Natural killer cell (primary cell): ENCODE data around the gene OLA1. TPM values are rescaled to one million over a fixed set of nuclear protein-coding genes. Genes with fewer than 3 reads are reported as not detected.

Experiments used
- ATAC-seq, 3 donors: fragments of 150-1000 bp in 2 of 3; fragments of 200-7000 bp in 1 of 3; cut with Tn5 transposase; 1 replicate in 1 of 3; 2 replicates in 2 of 3; pipeline ENCODE4 v1.10.0; 2021; ENCODE audit warnings: mild to moderate bottlenecking in 2 of 3, moderate library complexity in 2 of 3
- DNase-seq, 2 donors: peaks; one replicate each; pipeline versions ENCODE4 v3.0.0 to v3.0.0-alpha.2; 2013 to 2021; ENCODE audit warnings: mixed read lengths in 1 of 2
- H3K27ac ChIP-seq: one replicate; pipeline ENCODE4 v1.5.1; 2013; ENCODE audit warnings: mild to moderate bottlenecking, low read length
- H3K27me3 ChIP-seq: one replicate; pipeline ENCODE4 v1.6.1; 2013; ENCODE audit warnings: low read length; ENCODE audit not compliant: control insufficient read depth, insufficient read depth
- H3K36me3 ChIP-seq: one replicate; pipeline ENCODE4 v1.6.1; 2013; ENCODE audit warnings: low read length; ENCODE audit not compliant: control insufficient read depth, insufficient read depth
- H3K4me1 ChIP-seq: one replicate; pipeline ENCODE4 v1.6.1; 2013; ENCODE audit warnings: low read length; ENCODE audit not compliant: control insufficient read depth, insufficient read depth
- H3K4me3 ChIP-seq: one replicate; pipeline ENCODE4 v1.5.1; 2013; ENCODE audit warnings: low read length
- H3K9me3 ChIP-seq: one replicate; pipeline ENCODE4 v1.6.1; 2013; ENCODE audit warnings: low read length; ENCODE audit not compliant: control insufficient read depth, insufficient read depth
- H3K27ac Mint-ChIP-seq, 2 donors: one replicate each; pipeline ENCODE4 v1.8.0; 2022; ENCODE audit warnings: mild to moderate bottlenecking in 2 of 2, mixed read lengths in 2 of 2, moderate library complexity in 1 of 2
- H3K27me3 Mint-ChIP-seq, 2 donors: one replicate each; pipeline ENCODE4 v1.8.0; 2022; ENCODE audit warnings: low read depth in 2 of 2, mixed read lengths in 2 of 2
- H3K36me3 Mint-ChIP-seq: one replicate; pipeline ENCODE4 v1.8.0; 2022; ENCODE audit warnings: mixed read lengths
- H3K4me1 Mint-ChIP-seq, 2 donors: one replicate each; pipeline ENCODE4 v1.8.0; 2022; ENCODE audit warnings: mixed read lengths in 2 of 2
- H3K4me3 Mint-ChIP-seq: one replicate; pipeline ENCODE4 v1.8.0; 2022; ENCODE audit warnings: mild to moderate bottlenecking, moderate library complexity, mixed read lengths
- H3K9me3 Mint-ChIP-seq, 2 donors: one replicate each; pipeline ENCODE4 v1.8.0; 2022; ENCODE audit warnings: mixed read lengths in 2 of 2
- WGBS: methylation state at CpG from one replicate; pipeline ENCODE4 v1.1.7; 2013; ENCODE audit warnings: missing lambda C conversion rate; ENCODE audit not compliant: insufficient coverage; 5-methylcytosine and 5-hydroxymethylcytosine counted together
- intact Hi-C: fragments of 100-400 bp; cut with micrococcal nuclease; formaldehyde crosslinking; loops from one replicate; pipeline ENCODE4 v1.14.2; 2022
- total RNA-seq, 4 donors: library from RNA; stranded (reverse); fragments of 120-200 nt in 1 of 4; gene quantifications; one replicate each; pipeline versions ENCODE4 v1.2.3 to v1.2.4, GENCODE V29; 2013 to 2022
- TF ChIP-seq, protein P1 (sequence below): fragments of 200-600 bp; IDR thresholded peaks from one replicate; pipeline ENCODE4 v1.8.0; 2022; ENCODE audit warnings: antibody characterized with exemption

Gene OLA1
- total RNA-seq, 3 donors from 2014 or later (not counting 1 experiment from before 2014, with no cell fraction given), result 42.3 to 45.9 (median 43.9) TPM

DNA sequence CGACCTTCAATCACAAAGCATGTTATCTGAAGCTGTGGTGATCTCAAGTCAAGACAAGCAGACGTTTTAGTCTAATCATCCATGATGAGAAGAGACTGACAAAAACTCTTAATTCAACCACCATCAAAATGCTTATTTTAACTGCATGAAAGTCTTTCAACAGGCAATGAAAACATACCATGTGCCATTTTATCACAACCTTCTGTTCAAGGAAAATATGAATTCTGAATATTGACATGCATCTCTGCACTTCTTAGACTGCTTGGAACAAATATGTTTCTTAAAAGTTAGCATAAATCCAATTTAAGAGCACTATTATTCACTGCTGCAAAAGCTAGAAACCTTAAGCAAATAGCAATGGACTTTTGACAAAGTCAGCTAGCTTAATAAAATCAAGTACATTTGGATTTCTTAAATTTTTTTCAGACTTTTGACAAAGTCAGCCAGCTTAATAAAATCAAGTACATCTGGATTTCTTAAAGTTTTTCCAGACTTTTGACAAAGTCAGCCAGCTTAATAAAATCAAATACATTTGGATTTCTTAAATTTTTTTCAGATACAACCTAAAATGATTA, 70.9 kb downstream of the OLA1 start:
- Mint-ChIP-seq H3K4me1 (peaks cover 24 to 30% of the 10 kb centered on the region in 2 donors), H3K36me3 (peaks cover 28% of the 10 kb centered on the region)

DNA sequence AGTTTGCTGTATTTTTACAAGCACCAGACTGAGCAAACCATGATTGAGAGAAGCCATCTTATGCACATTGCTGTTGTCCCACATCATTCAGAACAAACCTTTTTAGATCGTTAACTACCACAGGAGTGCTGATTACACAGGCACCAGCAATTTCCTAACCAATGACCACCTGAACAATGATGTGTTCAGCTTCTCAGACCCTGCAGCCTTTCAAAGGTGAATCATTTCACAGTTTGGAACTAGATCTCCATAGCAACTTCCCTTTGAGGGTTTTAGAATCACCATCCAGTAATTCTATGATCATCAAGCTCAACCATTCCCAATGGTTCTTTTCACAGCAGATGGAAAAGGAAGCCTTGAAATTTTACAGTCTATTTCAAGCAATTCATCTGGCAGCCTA, 71.4 kb downstream of the OLA1 start:
- H3K9me3 ChIP-seq, result no peaks in the 10 kb centered on the region
- Mint-ChIP-seq H3K36me3 (peaks cover 28% of the 10 kb centered on the region), H3K27ac (no peak overlapping the region), H3K27me3 (no peaks in the 10 kb centered on the region), H3K9me3 (peaks cover 3 to 12% of the 10 kb centered on the region in 2 donors), H3K4me3 (no peak overlapping the region), H3K4me1 (peaks cover 26 to 33% of the 10 kb centered on the region in 2 donors)
- WGBS, result 79% methylated on average over 1 of the region's 1 CpG
- TF ChIP-seq, protein P1, sequence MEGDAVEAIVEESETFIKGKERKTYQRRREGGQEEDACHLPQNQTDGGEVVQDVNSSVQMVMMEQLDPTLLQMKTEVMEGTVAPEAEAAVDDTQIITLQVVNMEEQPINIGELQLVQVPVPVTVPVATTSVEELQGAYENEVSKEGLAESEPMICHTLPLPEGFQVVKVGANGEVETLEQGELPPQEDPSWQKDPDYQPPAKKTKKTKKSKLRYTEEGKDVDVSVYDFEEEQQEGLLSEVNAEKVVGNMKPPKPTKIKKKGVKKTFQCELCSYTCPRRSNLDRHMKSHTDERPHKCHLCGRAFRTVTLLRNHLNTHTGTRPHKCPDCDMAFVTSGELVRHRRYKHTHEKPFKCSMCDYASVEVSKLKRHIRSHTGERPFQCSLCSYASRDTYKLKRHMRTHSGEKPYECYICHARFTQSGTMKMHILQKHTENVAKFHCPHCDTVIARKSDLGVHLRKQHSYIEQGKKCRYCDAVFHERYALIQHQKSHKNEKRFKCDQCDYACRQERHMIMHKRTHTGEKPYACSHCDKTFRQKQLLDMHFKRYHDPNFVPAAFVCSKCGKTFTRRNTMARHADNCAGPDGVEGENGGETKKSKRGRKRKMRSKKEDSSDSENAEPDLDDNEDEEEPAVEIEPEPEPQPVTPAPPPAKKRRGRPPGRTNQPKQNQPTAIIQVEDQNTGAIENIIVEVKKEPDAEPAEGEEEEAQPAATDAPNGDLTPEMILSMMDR, result no peak
- H3K4me1 ChIP-seq, result peaks cover 8% of the 10 kb centered on the region
- no peak for ATAC-seq
- H3K4me3 ChIP-seq, result no peak overlapping the region
- no peak for DNase-seq
- H3K36me3 ChIP-seq, result no peaks in the 10 kb centered on the region
- H3K27me3 ChIP-seq, result no peaks in the 10 kb centered on the region
- intact Hi-C loops, result loop anchor here (10.0 kb wide), 1 partner anchor 122 kb away; no protein-coding TSS in a partner anchor
- H3K27ac ChIP-seq, result no peak overlapping the region

More for the DNA sequence above, 70.9 kb downstream of the OLA1 start:
- Histone ChIP-seq H3K27me3 (no peaks in the 10 kb centered on the region), H3K9me3 (no peaks in the 10 kb centered on the region), H3K4me3 (no peak overlapping the region), H3K36me3 (no peaks in the 10 kb centered on the region), H3K4me1 (peaks cover 6% of the 10 kb centered on the region), H3K27ac (no peak overlapping the region)
- Mint-ChIP-seq H3K9me3 (peaks cover 3 to 10% of the 10 kb centered on the region in 2 donors), H3K27ac (no peak overlapping the region), H3K4me3 (no peak overlapping the region), H3K27me3 (no peaks in the 10 kb centered on the region)
- no peak for DNase-seq
- intact Hi-C loops, result loop anchor here (10.0 kb wide), 1 partner anchor 123 kb away; no protein-coding TSS in a partner anchor
- 96% methylated on average over 2 of the region's 2 CpGs for WGBS
- TF ChIP-seq, protein P1, result no peak
- no peak for ATAC-seq

DNA sequence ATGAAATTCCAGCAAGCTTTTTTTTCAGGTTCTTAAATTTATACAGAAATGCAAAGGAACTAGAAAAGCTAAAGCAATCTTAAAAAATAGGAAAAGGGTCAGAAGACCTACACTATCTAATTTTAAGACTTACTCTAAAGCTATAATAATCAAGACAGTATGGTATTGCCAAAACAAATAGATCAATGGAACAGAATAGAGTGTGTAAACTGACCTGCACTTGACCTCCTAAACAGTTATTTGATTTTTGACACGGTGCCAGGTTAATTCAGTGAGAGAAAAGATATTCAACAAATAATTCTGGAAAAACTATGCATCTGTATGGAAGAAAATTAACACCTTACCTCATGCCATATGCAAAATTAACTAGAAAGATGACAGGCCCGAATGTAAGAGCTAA, 73.6 kb downstream of the OLA1 start:
- no peaks in the 10 kb centered on the region for H3K27me3 Mint-ChIP-seq
- no peak overlapping the region for H3K27ac Mint-ChIP-seq

More for the DNA sequence above, 73.6 kb downstream of the OLA1 start:
- H3K4me3 ChIP-seq, result no peak overlapping the region
- H3K27me3 ChIP-seq, result no peaks in the 10 kb centered on the region
- ATAC-seq (no peak), DNase-seq (no peak)
- Mint-ChIP-seq H3K9me3 (peaks cover 3 to 19% of the 10 kb centered on the region in 2 donors), H3K4me1 (peaks cover 26 to 28% of the 10 kb centered on the region in 2 donors), H3K36me3 (peaks cover 28% of the 10 kb centered on the region), H3K4me3 (no peak overlapping the region)
- TF ChIP-seq, protein P1, result no peak
- H3K27ac ChIP-seq, result no peak overlapping the region
- peaks cover 8% of the 10 kb centered on the region for H3K4me1 ChIP-seq
- WGBS, result no CpG with 5 or more reads among the region's 2 CpGs
- intact Hi-C loops, result loop anchor here (10.0 kb wide), 1 partner anchor 120 kb away; no protein-coding TSS in a partner anchor
- no peaks in the 10 kb centered on the region for H3K9me3 ChIP-seq
- no peaks in the 10 kb centered on the region for H3K36me3 ChIP-seq
